ENCODE measurements around the gene SMARCA2.

GRCh38 chr9:2086971-2087370, 71.8 kb downstream of the SMARCA2 start:
- TF ChIP-seq CTCF (IDR thresholded peaks at IDR 0.05; ENCODE audit: low read depth, low read length) (no peak), EZH2phosphoT487 (IDR thresholded peaks at IDR 0.05; ENCODE audit: low read depth) (no peak)

Measured in OCI-LY3 (cell line).